Neutrophil (primary cell): ENCODE data around the gene PPM1A.

ENCODE experiments used
- H3K27ac ChIP-seq: fragments of 200-600 bp; sonication (generic); 2 replicates; pipeline ENCODE4 v1.5.1; 2016; ENCODE audit warnings: mild to moderate bottlenecking, moderate library complexity
- H3K27me3 ChIP-seq: fragments of 200-600 bp; sonication (generic); 2 replicates; pipeline ENCODE4 v1.6.0; 2016; ENCODE audit warnings: mild to moderate bottlenecking
- H3K36me3 ChIP-seq: fragments of 200-600 bp; sonication (generic); 2 replicates; pipeline ENCODE4 v1.5.1; 2017
- H3K4me1 ChIP-seq, 2 experiments: fragments of 200-600 bp in 1 of 2; sonication (generic) in 1 of 2; 1 replicate in 1 of 2; 2 replicates in 1 of 2; pipeline versions ENCODE4 v1.5.1 to v1.6.1; 2013 to 2016; ENCODE audit warnings: low read depth in 1 of 2, low read length in 1 of 2, mild to moderate bottlenecking in 1 of 2, moderate library complexity in 1 of 2; ENCODE audit not compliant: control insufficient read depth in 1 of 2, insufficient read depth in 1 of 2
- H3K4me3 ChIP-seq, 2 experiments: fragments of 200-600 bp in 1 of 2; sonication (generic) in 1 of 2; 1 replicate in 1 of 2; 2 replicates in 1 of 2; pipeline ENCODE4 v1.5.1; 2013 to 2016; ENCODE audit warnings: low read depth in 1 of 2, low read length in 1 of 2, mild to moderate bottlenecking in 1 of 2, moderate library complexity in 1 of 2
- H3K9me3 ChIP-seq: fragments of 200-600 bp; sonication (generic); 2 replicates; pipeline ENCODE4 v1.5.1; 2016
- CTCF ChIP-seq: fragments of 200-600 bp; sonication (generic); IDR thresholded peaks from 2 replicates; pipeline ENCODE4 v1.5.1; 2016; ENCODE audit warnings: antibody characterized with exemption

The PPM1A gene

DNA sequence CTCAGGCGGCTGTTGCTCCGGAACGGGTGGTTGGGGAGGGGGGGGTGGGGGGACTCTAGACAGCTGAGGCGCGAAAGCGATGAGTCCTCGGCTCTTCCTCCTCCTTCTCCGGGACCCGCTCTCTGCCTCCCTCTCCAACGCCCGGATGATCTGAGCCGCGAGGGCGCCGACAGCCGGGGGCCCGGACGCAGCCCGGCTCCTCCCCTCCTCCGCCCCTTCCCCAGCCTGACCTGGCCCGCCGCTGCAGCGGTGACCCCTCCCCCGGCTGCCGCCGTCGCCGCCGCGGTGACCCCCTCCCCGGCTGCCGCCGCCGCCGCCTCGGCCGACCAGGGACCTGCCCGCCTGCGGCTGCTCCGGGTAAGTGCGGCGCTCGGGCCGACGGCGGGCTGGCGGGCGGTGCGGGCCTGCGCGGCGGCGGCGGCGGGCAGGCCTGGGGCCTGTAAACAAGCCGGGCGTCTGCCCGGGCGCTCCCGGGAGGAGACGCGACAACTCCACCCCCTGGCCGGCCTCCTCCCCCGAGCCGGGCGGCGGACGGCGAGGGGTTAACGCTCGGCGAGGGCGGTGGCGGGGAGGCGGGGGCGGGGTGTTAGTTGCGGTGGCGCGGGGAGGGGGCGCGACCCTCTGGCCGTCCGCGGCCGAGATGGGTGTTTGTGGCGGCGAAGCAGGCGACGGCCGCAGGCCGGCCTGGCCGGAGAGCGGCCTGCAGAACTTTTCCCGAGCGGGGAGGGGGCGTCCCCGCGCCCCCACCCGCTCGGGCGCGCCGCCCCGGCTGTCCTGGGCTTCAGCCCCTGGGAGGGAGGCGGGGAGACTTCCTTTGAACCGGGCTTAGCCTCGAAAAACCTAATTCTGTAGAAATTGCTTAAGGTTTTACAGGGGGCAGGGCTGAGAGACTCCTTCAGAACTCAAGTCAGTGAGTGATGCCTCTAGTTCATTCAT, 568 bp downstream of the PPM1A start:
- Histone ChIP-seq H3K9me3 (no peaks in the 10 kb centered on the region), H3K27ac (peak overlapping the region; percentile 99), H3K4me1 (peaks cover 52 to 53% of the 10 kb centered on the region in 2 experiments), H3K36me3 (no peaks in the 10 kb centered on the region), H3K4me3 (peak overlapping the region; percentile 93 to 96), H3K27me3 (no peaks in the 10 kb centered on the region)
- TF ChIP-seq CTCF: no peak

GRCh38 chr14:60250257-60251035, 1.4 kb downstream of the PPM1A start:
- no peak for TF ChIP-seq CTCF
- Histone ChIP-seq H3K27ac (peak overlapping the region; percentile 99), H3K4me1 (peaks cover 52 to 53% of the 10 kb centered on the region in 2 experiments), H3K4me3 (peak overlapping the region; percentile 93 to 96), H3K9me3 (no peaks in the 10 kb centered on the region), H3K36me3 (no peaks in the 10 kb centered on the region), H3K27me3 (no peaks in the 10 kb centered on the region)

DNA sequence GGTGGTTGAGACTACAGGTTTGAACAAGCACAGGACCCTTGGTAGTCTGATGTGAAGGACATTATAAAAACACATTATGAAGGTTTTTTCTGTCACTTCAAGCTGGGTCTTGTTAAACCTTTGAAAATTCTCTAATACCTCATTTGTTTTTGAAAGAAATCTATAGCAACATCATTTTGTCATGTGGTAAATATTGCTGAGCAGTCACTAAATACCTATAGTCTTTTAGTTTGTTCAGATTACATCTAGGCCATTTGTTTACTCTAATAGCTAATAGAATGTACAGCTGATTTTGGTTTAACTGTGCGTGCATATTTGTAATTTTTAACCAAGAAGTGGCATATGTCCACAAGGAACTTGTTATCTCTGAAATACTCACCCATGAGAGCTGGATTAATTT, 2.9 kb downstream of the PPM1A start:
- no peaks in the 10 kb centered on the region for H3K36me3 ChIP-seq
- H3K4me3 ChIP-seq: no peak overlapping the region
- no peaks in the 10 kb centered on the region for H3K27me3 ChIP-seq
- H3K27ac ChIP-seq: peak overlapping the region; percentile 4
- no peaks in the 10 kb centered on the region for H3K9me3 ChIP-seq
- TF ChIP-seq CTCF: no peak
- H3K4me1 ChIP-seq: peaks cover 50 to 54% of the 10 kb centered on the region in 2 experiments

DNA sequence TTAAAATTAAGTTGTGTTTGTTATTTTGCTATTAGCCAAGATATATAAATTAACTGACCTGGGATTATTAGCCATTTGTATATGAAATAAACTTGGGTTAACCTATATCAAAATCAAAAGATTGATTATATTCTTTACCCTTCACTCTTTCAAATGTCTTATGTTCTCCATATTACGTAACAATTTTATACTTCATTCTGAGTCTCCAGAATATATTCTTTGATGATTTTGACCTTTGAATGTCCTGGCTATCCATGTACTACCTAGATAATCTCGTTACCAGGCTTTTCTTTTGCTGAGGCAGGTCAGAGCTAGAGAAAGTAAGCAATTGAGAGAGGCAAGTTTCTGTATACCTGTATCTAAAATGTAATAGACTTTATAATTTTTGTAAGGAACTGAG, 3.6 kb downstream of the PPM1A start:
- H3K27ac ChIP-seq: peak overlapping the region; percentile 4
- H3K9me3 ChIP-seq: no peaks in the 10 kb centered on the region
- H3K4me1 ChIP-seq: peaks cover 42 to 46% of the 10 kb centered on the region in 2 experiments
- H3K27me3 ChIP-seq: no peaks in the 10 kb centered on the region
- no peak overlapping the region for H3K4me3 ChIP-seq
- H3K36me3 ChIP-seq: no peaks in the 10 kb centered on the region
- TF ChIP-seq CTCF: no peak

DNA sequence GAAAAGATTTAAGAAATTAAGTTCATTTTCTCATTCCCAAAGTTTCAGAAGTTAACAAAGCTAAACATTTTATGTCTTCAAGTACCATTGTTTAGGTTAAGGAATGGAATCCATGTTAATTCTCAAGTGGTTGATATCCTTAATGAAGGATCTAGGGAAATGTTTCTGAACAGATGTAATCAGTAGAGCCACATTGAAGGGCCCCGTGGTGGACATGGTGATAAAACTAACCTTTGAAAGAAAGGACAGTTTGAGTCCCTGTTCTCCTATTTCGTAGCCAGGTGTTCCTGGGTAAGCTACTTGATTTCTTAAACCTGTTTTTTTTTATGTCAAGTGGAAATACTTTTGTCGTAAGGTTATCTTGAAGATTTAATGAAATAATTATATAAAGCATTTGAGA, 4.6 kb downstream of the PPM1A start:
- peaks cover 33 to 44% of the 10 kb centered on the region in 2 experiments for H3K4me1 ChIP-seq
- TF ChIP-seq CTCF: no peak
- H3K4me3 ChIP-seq: no peak overlapping the region
- no peaks in the 10 kb centered on the region for H3K36me3 ChIP-seq
- no peak overlapping the region for H3K27ac ChIP-seq
- no peaks in the 10 kb centered on the region for H3K27me3 ChIP-seq
- H3K9me3 ChIP-seq: no peaks in the 10 kb centered on the region
